ENCODE data around the gene STUB1.

- no peak for TF ChIP-seq CTCF (IDR thresholded peaks at IDR 0.05; ENCODE audit: low read length)
- no peak for TF ChIP-seq EZH2 (IDR thresholded peaks at IDR 0.05; ENCODE audit: borderline replicate concordance, low read length)
Observed at GRCh38 chr16:681746-682427, 1.7 kb downstream of the STUB1 start.

All from OCI-LY1 (cell line).